ENCODE data around the gene MYO15A.
A peak's percentile ranks its signal among the peaks of the same experiment; 100 is the strongest.

MYO15A gene

GRCh38 chr17:18108401-18109312 is at the start of gene MYO15A:
MYO15A (plus strand) TSS chr17:18108756; CDS start chr17:18118801, 10,045 bp downstream.
- no peak for FAIRE-seq

GRCh38 chr17:18059283-18059682 is 49.3 kb upstream of the MYO15A start:
- no peak for FAIRE-seq

- FAIRE-seq = no peak
Observed at GRCh38 chr17:18064053-18064452, 44.5 kb upstream of the MYO15A start.

- FAIRE-seq = no peak
Observed at GRCh38 chr17:18065546-18065945, 43.0 kb upstream of the MYO15A start.

GRCh38 chr17:18066866-18067265 is 41.7 kb upstream of the MYO15A start:
- FAIRE-seq = no peak

- FAIRE-seq = no peak
Observed at GRCh38 chr17:18069101-18069500, 39.5 kb upstream of the MYO15A start.

- FAIRE-seq = no peak
Observed at GRCh38 chr17:18070861-18071340, 37.7 kb upstream of the MYO15A start.

GRCh38 chr17:18071751-18072150 is 36.8 kb upstream of the MYO15A start:
- FAIRE-seq = no peak

GRCh38 chr17:18074566-18075272 is 33.8 kb upstream of the MYO15A start:
- no peak for FAIRE-seq

GRCh38 chr17:18076936-18077335 is 31.6 kb upstream of the MYO15A start:
- FAIRE-seq = no peak

GRCh38 chr17:18079543-18079942 is 29.0 kb upstream of the MYO15A start:
- FAIRE-seq = no peak

- FAIRE-seq = no peak
Observed at GRCh38 chr17:18084256-18084655, 24.3 kb upstream of the MYO15A start.

- FAIRE-seq = peak; percentile 61
Observed at GRCh38 chr17:18087610-18088491, 20.7 kb upstream of the MYO15A start, which contains the start of gene DRG2. DRG2 (plus strand) TSS chr17:18087948; CDS start chr17:18088024, 76 bp downstream.

GRCh38 chr17:18089613-18090012 is 18.9 kb upstream of the MYO15A start:
- no peak for FAIRE-seq

- no peak for FAIRE-seq
Observed at GRCh38 chr17:18093616-18094408, 14.7 kb upstream of the MYO15A start.

GRCh38 chr17:18094409-18094807 is 14.1 kb upstream of the MYO15A start:
- no peak for FAIRE-seq

- FAIRE-seq = no peak
Observed at GRCh38 chr17:18099516-18099915, 9.0 kb upstream of the MYO15A start.

GRCh38 chr17:18100616-18101015 is 7.9 kb upstream of the MYO15A start:
- no peak for FAIRE-seq

GRCh38 chr17:18101828-18102227 is 6.7 kb upstream of the MYO15A start:
- no peak for FAIRE-seq

GRCh38 chr17:18102640-18103039 is 5.9 kb upstream of the MYO15A start:
- FAIRE-seq = no peak

GRCh38 chr17:18105027-18105426 is 3.5 kb upstream of the MYO15A start:
- no peak for FAIRE-seq

- FAIRE-seq = no peak
Observed at GRCh38 chr17:18105595-18105994, 3.0 kb upstream of the MYO15A start.
